GM12875 (cell line): ENCODE results near the gene WNT7A.

ENCODE experiments used
- H3K4me3 ChIP-seq: one replicate; pipeline ENCODE4 v1.5.1; 2011; ENCODE audit warnings: low read depth, low read length, control low read depth
- TF ChIP-seq, protein P1 (sequence below): IDR thresholded peaks from 2 replicates; pipeline ENCODE4 v1.5.1; 2011; ENCODE audit warnings: low read depth, mild to moderate bottlenecking, control low read depth, inconsistent platforms, low read length, moderate library complexity, borderline replicate concordance; ENCODE audit not compliant: insufficient read depth

Gene WNT7A

DNA sequence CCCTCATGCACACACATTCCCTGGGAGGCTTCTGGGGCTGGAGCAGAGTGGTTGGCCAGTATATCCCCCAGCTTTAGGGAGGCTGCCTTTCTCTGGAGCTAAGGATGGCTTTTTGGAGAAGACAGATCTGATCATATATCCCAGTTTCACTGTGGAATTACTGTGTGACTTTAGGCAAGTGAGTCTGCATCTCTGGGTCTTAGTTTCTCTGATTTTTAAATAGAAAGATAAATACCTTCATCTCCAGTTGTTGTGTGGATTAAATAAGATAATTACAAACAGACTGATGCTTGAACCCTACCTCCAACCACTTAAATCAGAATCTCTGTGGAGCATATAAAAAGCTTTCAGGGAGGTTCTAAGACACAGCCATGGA is 11.1 kb upstream of the WNT7A start:
- TF ChIP-seq, protein P1, sequence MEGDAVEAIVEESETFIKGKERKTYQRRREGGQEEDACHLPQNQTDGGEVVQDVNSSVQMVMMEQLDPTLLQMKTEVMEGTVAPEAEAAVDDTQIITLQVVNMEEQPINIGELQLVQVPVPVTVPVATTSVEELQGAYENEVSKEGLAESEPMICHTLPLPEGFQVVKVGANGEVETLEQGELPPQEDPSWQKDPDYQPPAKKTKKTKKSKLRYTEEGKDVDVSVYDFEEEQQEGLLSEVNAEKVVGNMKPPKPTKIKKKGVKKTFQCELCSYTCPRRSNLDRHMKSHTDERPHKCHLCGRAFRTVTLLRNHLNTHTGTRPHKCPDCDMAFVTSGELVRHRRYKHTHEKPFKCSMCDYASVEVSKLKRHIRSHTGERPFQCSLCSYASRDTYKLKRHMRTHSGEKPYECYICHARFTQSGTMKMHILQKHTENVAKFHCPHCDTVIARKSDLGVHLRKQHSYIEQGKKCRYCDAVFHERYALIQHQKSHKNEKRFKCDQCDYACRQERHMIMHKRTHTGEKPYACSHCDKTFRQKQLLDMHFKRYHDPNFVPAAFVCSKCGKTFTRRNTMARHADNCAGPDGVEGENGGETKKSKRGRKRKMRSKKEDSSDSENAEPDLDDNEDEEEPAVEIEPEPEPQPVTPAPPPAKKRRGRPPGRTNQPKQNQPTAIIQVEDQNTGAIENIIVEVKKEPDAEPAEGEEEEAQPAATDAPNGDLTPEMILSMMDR, result no peak
- H3K4me3 ChIP-seq, result no peak overlapping the region

- TF ChIP-seq, protein P1, result no peak
- H3K4me3 ChIP-seq, result no peak overlapping the region
These were observed 10.6 kb upstream of the WNT7A start for GRCh38 chr3:13890377-13891016.

DNA sequence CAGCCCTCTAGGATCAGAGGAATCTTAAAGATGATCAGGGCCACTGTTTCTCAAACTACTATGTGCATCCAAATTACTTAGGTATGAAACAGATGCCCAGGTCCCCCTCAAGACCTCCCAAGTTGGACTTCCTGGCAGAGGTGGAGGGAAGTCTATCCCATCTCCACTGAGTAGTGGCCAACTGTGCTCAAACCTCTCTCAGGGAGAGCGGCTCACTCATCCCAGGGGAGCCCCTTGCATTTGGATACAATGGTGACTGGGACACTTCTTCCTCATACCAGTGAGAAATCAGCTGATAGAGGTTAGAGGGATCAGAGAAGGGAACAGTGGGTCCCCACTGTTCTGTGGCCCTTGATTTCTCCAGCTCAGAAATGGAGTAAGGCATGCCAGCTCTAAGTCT is 8.7 kb upstream of the WNT7A start:
- H3K4me3 ChIP-seq, result no peak overlapping the region
- TF ChIP-seq, protein P1, result no peak

- TF ChIP-seq, protein P1, result no peak
These were observed 7.8 kb upstream of the WNT7A start for GRCh38 chr3:13887495-13888300.

DNA sequence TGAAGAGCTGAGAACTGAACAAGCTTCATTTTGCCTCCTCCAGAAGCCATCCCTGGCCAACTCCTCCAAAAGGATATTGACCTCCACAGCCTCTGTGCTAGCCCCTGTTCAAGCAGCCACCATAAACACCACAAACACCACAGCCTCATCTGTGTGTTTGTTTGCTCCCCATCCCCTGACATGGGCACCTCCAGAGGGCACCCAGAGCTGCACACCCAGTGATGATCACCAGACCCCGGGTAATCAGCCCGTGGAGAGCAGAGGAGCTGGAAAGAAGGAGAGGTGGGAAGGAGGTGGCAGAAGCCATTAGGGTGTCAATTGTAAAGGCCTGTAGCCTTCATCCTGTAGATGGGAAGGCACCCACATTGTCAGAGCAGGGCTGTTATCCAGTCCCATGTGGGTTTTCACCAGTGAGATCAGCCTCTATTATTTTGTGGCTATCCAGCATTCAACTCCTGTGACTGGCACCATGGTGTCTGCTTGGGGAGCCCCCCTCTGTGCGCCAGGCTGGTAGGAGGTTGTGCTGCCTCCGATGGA is 6.8 kb upstream of the WNT7A start:
- H3K4me3 ChIP-seq, result no peak overlapping the region
- TF ChIP-seq, protein P1, result no peak

More at GRCh38 chr3:13887495-13888300, 7.8 kb upstream of the WNT7A start:
- H3K4me3 ChIP-seq, result no peak overlapping the region

DNA sequence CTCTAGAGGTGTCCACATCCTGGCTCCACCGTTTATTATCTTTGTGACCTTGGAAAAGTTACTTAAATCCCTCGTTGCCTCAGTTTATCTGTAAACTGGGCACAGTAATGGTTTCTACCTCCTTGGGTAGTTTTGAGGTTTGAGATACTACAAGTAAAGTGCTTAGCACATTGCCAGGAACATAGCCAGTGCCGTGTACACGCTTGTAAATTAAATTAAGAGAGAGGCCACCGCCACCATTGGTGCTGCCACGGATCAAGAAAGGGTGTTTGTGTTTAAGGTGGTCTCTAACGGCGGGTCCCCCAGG is 5.8 kb upstream of the WNT7A start:
- TF ChIP-seq, protein P1, result no peak
- H3K4me3 ChIP-seq, result no peak overlapping the region
